K562 (cell line): ENCODE measurements around the gene INPP5K. TPM values are rescaled to one million over a fixed set of nuclear protein-coding genes. Genes with fewer than 3 reads are reported as not detected.
A peak's percentile ranks its signal among the peaks of the same experiment; 100 is the strongest.

Experiments
- BCOR ChIP-seq: fragments of 450-650 bp; IDR thresholded peaks from 2 replicates; pipeline ENCODE4 v1.6.1; 2016
- BHLHE40 ChIP-seq: IDR thresholded peaks from 2 replicates; pipeline ENCODE4 v1.6.1; 2011; ENCODE audit warnings: low read length, improper control_type of control experiment
- CBFA2T2 ChIP-seq: fragments of 450-650 bp; conservative IDR thresholded peaks from 2 replicates; pipeline ENCODE4 v1.6.1; 2017; ENCODE audit warnings: mild to moderate bottlenecking
- ELF4 ChIP-seq: fragments of 450-650 bp; formaldehyde crosslinking; IDR thresholded peaks from 2 replicates; pipeline ENCODE4 v1.4.0; 2022; ENCODE audit warnings: missing genetic modification characterization
- FIP1L1 ChIP-seq: fragments of 200-400 bp; formaldehyde crosslinking; IDR thresholded peaks from 2 replicates; pipeline ENCODE4 v1.6.1; 2018; ENCODE audit warnings: mild to moderate bottlenecking, low read depth, low read length; ENCODE audit not compliant: poor library complexity, severe bottlenecking
- GABPA ChIP-seq: fragments of 200-800 bp; sonication (Bioruptor generic); conservative IDR thresholded peaks from 2 replicates; pipeline ENCODE4 v1.6.1; 2016; ENCODE audit warnings: low read depth, missing genetic modification characterization, missing compliant biosample characterization
- IRF2 ChIP-seq: sonication (generic); formaldehyde crosslinking; IDR thresholded peaks from 2 replicates; pipeline ENCODE4 v1.8.1; 2022; ENCODE audit warnings: mild to moderate bottlenecking, missing genetic modification reagents
- MED1 ChIP-seq: sonication (generic); formaldehyde crosslinking; IDR thresholded peaks from 2 replicates; pipeline ENCODE4 v1.8.1; 2023; ENCODE audit warnings: missing genetic modification reagents, borderline replicate concordance
- NR4A1 ChIP-seq, 2 experiments: fragments of 250-450 bp in 1 of 2; fragments of 450-650 bp in 1 of 2; sonication (Bioruptor Pico) in 1 of 2; IDR thresholded peaks; 2 replicates each; pipeline versions ENCODE4 v1.4.0 to v1.6.1; 2016 to 2020; ENCODE audit warnings: mild to moderate bottlenecking in 2 of 2, missing compliant biosample characterization in 1 of 2, missing genetic modification characterization in 1 of 2, moderate library complexity in 1 of 2
- PCBP2 ChIP-seq: fragments of 200-400 bp; formaldehyde crosslinking; IDR thresholded peaks from 2 replicates; pipeline ENCODE4 v1.6.1; 2018; ENCODE audit warnings: low read length, low read depth, mild to moderate bottlenecking, moderate library complexity; ENCODE audit not compliant: poor library complexity, severe bottlenecking
- PML ChIP-seq: IDR thresholded peaks from 2 replicates; pipeline ENCODE4 v1.6.1; 2012; ENCODE audit warnings: low read length, inconsistent platforms
- POLR2G ChIP-seq: fragments of 200-400 bp; formaldehyde crosslinking; IDR thresholded peaks from 2 replicates; pipeline ENCODE4 v1.6.1; 2017; ENCODE audit warnings: low read depth, mild to moderate bottlenecking, antibody characterized with exemption, low read length, moderate library complexity
- PTBP1 ChIP-seq: fragments of 200-400 bp; formaldehyde crosslinking; IDR thresholded peaks from 2 replicates; pipeline ENCODE4 v1.6.1; 2017; ENCODE audit warnings: low read depth, low read length
- RBFOX2 ChIP-seq: fragments of 200-400 bp; formaldehyde crosslinking; IDR thresholded peaks from 2 replicates; pipeline ENCODE4 v1.6.1; 2017; ENCODE audit warnings: low read depth, mild to moderate bottlenecking, low read length, moderate library complexity
- SMAD4 ChIP-seq: fragments of 250-450 bp; sonication (Bioruptor Pico); conservative IDR thresholded peaks from 2 replicates; pipeline ENCODE4 v1.8.0; 2021; ENCODE audit warnings: inconsistent platforms, mild to moderate bottlenecking, moderate library complexity
- TEAD4 ChIP-seq, 2 experiments: sonication (generic) in 1 of 2; formaldehyde crosslinking in 1 of 2; IDR thresholded peaks; 2 replicates each; pipeline versions ENCODE4 v1.6.1 to v1.8.0; 2012 to 2022; ENCODE audit warnings: borderline replicate concordance in 1 of 2, inconsistent platforms in 1 of 2, low read length in 1 of 2, mild to moderate bottlenecking in 1 of 2, missing genetic modification reagents in 1 of 2
- TOE1 ChIP-seq, 2 experiments: fragments of 450-650 bp in 1 of 2; sonication (generic) in 1 of 2; formaldehyde crosslinking in 1 of 2; IDR thresholded peaks; 2 replicates each; pipeline versions ENCODE4 v1.7.1 to v1.8.0; 2016 to 2022; ENCODE audit warnings: borderline replicate concordance in 2 of 2, mild to moderate bottlenecking in 2 of 2, antibody characterized with exemption in 1 of 2, inconsistent platforms in 1 of 2, low read depth in 1 of 2, missing genetic modification reagents in 1 of 2, moderate library complexity in 1 of 2
- ZNF121 ChIP-seq: sonication (generic); formaldehyde crosslinking; conservative IDR thresholded peaks from 2 replicates; pipeline ENCODE4 v1.8.0; 2022; ENCODE audit warnings: missing genetic modification reagents
- ZNF133 ChIP-seq: fragments of 250-450 bp; sonication (Bioruptor Pico); IDR thresholded peaks from 2 replicates; pipeline ENCODE4 v1.4.0; 2020; ENCODE audit warnings: mild to moderate bottlenecking
- ZNF143 ChIP-seq: sonication (generic); formaldehyde crosslinking; IDR thresholded peaks from 2 replicates; pipeline ENCODE4 v1.9.0; 2022; ENCODE audit warnings: mild to moderate bottlenecking, missing genetic modification reagents
- ZNF174 ChIP-seq: fragments of 250-450 bp; sonication (Bioruptor Pico); IDR thresholded peaks from 2 replicates; pipeline ENCODE4 v1.4.0; 2020; ENCODE audit warnings: mild to moderate bottlenecking
- ZNF695 ChIP-seq: fragments of 450-650 bp; formaldehyde crosslinking; IDR thresholded peaks from 2 replicates; pipeline ENCODE4 v1.4.0; 2020; ENCODE audit warnings: mild to moderate bottlenecking, moderate library complexity
- ZNF75A ChIP-seq: fragments of 450-650 bp; formaldehyde crosslinking; IDR thresholded peaks from 2 replicates; pipeline ENCODE4 v1.4.0; 2020; ENCODE audit warnings: mild to moderate bottlenecking
- polyA plus RNA-seq, 8 experiments: library from polyadenylated mRNA; depleted of rRNA in 4 of 8; stranded (reverse) in 5 of 8; unstranded in 3 of 8; fragments of >200 nt; fragmentation: Nextera tagmentation in 2 of 8; fragmentation: Illumina TruSeq in 1 of 8; extraction: Ambion mirVana in 2 of 8; extraction: Trizol in 1 of 8; gene quantifications; 2 replicates each; pipeline versions ENCODE4 v1.2.1 to v1.2.3, GENCODE V29; 2011 to 2014; ENCODE audit warnings: inconsistent platforms in 1 of 8, missing spikeins in 1 of 8
- total RNA-seq, 7 experiments: library from RNA; depleted of rRNA in 6 of 7; stranded (reverse); fragments of >200 nt in 6 of 7; fragmentation: Illumina TruSeq in 2 of 7; extraction: Trizol in 2 of 7; gene quantifications; 2 replicates each; pipeline versions ENCODE4 v1.2.1 to v1.2.3, GENCODE V29; 2011 to 2021; ENCODE audit warnings: low replicate concordance in 1 of 7
- TF ChIP-seq, protein P1 (sequence below): IDR thresholded peaks from 2 replicates; pipeline ENCODE4 v1.6.1; 2011; ENCODE audit not compliant: insufficient read length; ENCODE audit errors: extremely low read depth
- TF ChIP-seq, protein P2 (sequence below): fragments of 250-450 bp; sonication (Bioruptor Pico); IDR thresholded peaks from 2 replicates; pipeline ENCODE4 v1.8.0; 2021; ENCODE audit warnings: borderline replicate concordance, mild to moderate bottlenecking, moderate library complexity; ENCODE audit not compliant: poor library complexity, severe bottlenecking
- TF ChIP-seq, protein P3 (sequence below): fragments of 250-450 bp; sonication (Bioruptor Pico); IDR thresholded peaks from 2 replicates; pipeline ENCODE4 v1.8.0; 2022; ENCODE audit warnings: moderate library complexity, mild to moderate bottlenecking, inconsistent platforms

INPP5K gene
- total and polyA plus RNA-seq, 9 of the 15 experiments (the other 6 are each of a cell fraction or from before 2014, with no cell fraction given), result 0.63 to 15.1 (median 10.1) TPM

DNA sequence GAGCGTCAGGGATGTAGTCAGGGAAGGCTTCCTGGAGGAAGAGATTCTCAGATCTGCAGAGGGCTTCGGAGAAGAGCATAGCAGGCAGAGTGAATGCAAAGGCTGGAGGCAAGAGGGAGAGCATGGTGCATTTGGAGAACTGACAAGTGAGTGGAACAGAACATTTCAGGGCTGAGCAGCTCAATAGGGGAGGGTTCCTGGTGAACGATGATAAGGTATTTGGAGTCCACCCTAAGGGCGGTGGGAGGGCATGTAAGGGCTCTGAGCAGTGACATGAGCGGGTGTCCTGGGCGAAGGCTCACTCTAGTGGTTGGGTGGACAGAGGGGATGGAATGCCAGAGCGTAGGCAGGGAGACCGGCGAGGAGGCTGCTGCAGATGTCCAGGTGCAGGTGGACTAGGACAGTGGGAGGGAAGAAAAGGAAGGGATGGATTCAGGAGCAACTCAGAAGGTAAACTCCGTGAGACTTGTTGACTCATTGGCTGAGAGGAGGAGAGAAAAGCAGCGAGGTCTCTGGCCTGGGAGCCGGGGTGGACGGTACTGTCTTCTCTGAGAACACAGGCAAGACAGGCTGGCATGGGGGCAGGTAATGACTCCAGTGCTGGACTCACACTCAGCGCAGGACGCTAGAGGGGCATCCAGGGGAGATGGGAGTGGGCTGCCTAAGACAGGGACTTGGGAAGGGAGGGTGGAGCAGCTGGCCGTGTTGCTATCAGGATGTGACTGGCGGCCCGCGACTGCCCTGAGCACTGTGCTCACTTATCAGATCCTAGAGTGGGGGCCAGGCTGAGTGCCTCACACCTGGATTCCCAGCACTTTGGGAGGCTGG is 47.6 kb upstream of the INPP5K start (continued):
- TF ChIP-seq ZNF174 (CRISPR knock-in tag) (no peak), GABPA (tag) (no peak), RBFOX2 (0 out of 2 replicates have a peak, but pooled peaks have one; percentile 37), ZNF695 (CRISPR knock-in tag) (no peak), IRF2 (no peak), CBFA2T2 (peak; percentile 65), BCOR (peak; percentile 97), TOE1 (IDR thresholded peaks at IDR 0.05; ENCODE audit: borderline replicate concordance) (peak; percentile 46), TOE1 (CRISPR knock-in tag; IDR thresholded peaks at IDR 0.05; ENCODE audit: borderline replicate concordance, low read depth) (no peak), ZNF143 (CRISPR knock-in tag) (no peak), ZNF121 (CRISPR knock-in tag) (no peak), TEAD4 (IDR thresholded peaks at IDR 0.05; ENCODE audit: low read length) (peak; percentile 33; the same call in 1 of the 2 replicates), TEAD4 (CRISPR knock-in tag; IDR thresholded peaks at IDR 0.05; ENCODE audit: borderline replicate concordance) (no peak), FIP1L1 (no peak), NR4A1 (CRISPR knock-in tag; IDR thresholded peaks at IDR 0.05) (no peak), NR4A1 (tag; IDR thresholded peaks at IDR 0.05) (no peak), BHLHE40 (no peak), ZNF133 (no peak), PTBP1 (0 out of 2 replicates have a peak, but pooled peaks have one; percentile 30), ELF4 (CRISPR knock-in tag) (no peak), POLR2G (0 out of 2 replicates have a peak, but pooled peaks have one; percentile 21), PCBP2 (no peak), MED1 (CRISPR knock-in tag) (no peak), SMAD4 (CRISPR knock-in tag) (no peak), ZNF75A (CRISPR knock-in tag) (no peak), PML (no peak)
- TF ChIP-seq, protein P1, sequence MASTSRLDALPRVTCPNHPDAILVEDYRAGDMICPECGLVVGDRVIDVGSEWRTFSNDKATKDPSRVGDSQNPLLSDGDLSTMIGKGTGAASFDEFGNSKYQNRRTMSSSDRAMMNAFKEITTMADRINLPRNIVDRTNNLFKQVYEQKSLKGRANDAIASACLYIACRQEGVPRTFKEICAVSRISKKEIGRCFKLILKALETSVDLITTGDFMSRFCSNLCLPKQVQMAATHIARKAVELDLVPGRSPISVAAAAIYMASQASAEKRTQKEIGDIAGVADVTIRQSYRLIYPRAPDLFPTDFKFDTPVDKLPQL, result no peak
- TF ChIP-seq, protein P2, sequence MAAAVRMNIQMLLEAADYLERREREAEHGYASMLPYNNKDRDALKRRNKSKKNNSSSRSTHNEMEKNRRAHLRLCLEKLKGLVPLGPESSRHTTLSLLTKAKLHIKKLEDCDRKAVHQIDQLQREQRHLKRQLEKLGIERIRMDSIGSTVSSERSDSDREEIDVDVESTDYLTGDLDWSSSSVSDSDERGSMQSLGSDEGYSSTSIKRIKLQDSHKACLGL, result no peak
- TF ChIP-seq, protein P3, sequence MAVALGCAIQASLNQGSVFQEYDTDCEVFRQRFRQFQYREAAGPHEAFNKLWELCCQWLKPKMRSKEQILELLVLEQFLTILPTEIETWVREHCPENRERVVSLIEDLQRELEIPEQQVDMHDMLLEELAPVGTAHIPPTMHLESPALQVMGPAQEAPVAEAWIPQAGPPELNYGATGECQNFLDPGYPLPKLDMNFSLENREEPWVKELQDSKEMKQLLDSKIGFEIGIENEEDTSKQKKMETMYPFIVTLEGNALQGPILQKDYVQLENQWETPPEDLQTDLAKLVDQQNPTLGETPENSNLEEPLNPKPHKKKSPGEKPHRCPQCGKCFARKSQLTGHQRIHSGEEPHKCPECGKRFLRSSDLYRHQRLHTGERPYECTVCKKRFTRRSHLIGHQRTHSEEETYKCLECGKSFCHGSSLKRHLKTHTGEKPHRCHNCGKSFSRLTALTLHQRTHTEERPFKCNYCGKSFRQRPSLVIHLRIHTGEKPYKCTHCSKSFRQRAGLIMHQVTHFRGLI (CRISPR knock-in tag), result no peak
